PFSK-1 (cell line): Measurements from ENCODE around the gene RNF157.

Experiments used
- FOXP2 ChIP-seq: optimal IDR thresholded peaks from 2 replicates; pipeline ENCODE3; 2011; ENCODE audit warnings: borderline replicate concordance, control low read depth, inconsistent platforms; ENCODE audit not compliant: insufficient read depth; ENCODE audit errors: extremely low read length, extremely low read depth
- POLR2AphosphoS5 ChIP-seq: IDR thresholded peaks from 2 replicates; pipeline ENCODE4 v1.6.1; 2012; ENCODE audit warnings: low read depth, mild to moderate bottlenecking, control low read depth, low read length, moderate library complexity
- SIN3A ChIP-seq: IDR thresholded peaks from 2 replicates; pipeline ENCODE4 v1.6.1; 2012; ENCODE audit warnings: mild to moderate bottlenecking, low read length, moderate library complexity, borderline replicate concordance; ENCODE audit not compliant: insufficient read depth
- TAF1 ChIP-seq: IDR thresholded peaks from 2 replicates; pipeline ENCODE4 v1.6.1; 2012; ENCODE audit warnings: low read length, control low read depth, borderline replicate concordance; ENCODE audit not compliant: insufficient read depth
- TF ChIP-seq, protein P1 (sequence below), 2 experiments: IDR thresholded peaks; 2 replicates each; pipeline versions ENCODE4 v1.6.1 to v1.8.0; 2011 to 2012; ENCODE audit warnings: low read depth in 2 of 2, low read length in 2 of 2, control low read depth in 1 of 2, inconsistent platforms in 1 of 2, mild to moderate bottlenecking in 1 of 2, moderate library complexity in 1 of 2; ENCODE audit not compliant: insufficient read depth in 1 of 2

RNF157 gene

DNA sequence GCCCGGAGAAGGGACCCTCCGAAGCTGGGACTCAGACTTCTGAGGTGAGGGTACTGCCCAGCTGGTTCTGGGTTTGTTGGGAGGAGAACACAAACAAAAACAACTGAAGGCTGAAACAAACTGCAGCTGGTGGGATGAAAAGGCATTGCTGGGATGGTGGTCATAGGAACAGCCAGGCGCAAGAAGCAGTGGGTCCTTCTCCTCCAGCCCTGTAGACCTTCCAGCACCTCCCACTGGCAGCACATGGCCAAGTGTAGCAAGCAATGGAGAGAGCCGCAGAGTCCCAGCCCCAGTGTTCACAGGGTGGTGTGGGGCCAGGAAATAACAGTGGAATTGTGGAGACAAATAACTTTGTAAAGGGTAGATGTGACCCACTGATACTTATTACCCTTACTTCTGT is 50.6 kb downstream of the RNF157 start:
- TF ChIP-seq, protein P1, sequence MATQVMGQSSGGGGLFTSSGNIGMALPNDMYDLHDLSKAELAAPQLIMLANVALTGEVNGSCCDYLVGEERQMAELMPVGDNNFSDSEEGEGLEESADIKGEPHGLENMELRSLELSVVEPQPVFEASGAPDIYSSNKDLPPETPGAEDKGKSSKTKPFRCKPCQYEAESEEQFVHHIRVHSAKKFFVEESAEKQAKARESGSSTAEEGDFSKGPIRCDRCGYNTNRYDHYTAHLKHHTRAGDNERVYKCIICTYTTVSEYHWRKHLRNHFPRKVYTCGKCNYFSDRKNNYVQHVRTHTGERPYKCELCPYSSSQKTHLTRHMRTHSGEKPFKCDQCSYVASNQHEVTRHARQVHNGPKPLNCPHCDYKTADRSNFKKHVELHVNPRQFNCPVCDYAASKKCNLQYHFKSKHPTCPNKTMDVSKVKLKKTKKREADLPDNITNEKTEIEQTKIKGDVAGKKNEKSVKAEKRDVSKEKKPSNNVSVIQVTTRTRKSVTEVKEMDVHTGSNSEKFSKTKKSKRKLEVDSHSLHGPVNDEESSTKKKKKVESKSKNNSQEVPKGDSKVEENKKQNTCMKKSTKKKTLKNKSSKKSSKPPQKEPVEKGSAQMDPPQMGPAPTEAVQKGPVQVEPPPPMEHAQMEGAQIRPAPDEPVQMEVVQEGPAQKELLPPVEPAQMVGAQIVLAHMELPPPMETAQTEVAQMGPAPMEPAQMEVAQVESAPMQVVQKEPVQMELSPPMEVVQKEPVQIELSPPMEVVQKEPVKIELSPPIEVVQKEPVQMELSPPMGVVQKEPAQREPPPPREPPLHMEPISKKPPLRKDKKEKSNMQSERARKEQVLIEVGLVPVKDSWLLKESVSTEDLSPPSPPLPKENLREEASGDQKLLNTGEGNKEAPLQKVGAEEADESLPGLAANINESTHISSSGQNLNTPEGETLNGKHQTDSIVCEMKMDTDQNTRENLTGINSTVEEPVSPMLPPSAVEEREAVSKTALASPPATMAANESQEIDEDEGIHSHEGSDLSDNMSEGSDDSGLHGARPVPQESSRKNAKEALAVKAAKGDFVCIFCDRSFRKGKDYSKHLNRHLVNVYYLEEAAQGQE (IDR thresholded peaks at IDR 0.05; ENCODE audit: insufficient read depth in 1 of 2, low read depth in 2 of 2, low read length in 2 of 2), result no peak
- TF ChIP-seq FOXP2 (no peak), SIN3A (no peak), POLR2AphosphoS5 (no peak), TAF1 (no peak)

DNA sequence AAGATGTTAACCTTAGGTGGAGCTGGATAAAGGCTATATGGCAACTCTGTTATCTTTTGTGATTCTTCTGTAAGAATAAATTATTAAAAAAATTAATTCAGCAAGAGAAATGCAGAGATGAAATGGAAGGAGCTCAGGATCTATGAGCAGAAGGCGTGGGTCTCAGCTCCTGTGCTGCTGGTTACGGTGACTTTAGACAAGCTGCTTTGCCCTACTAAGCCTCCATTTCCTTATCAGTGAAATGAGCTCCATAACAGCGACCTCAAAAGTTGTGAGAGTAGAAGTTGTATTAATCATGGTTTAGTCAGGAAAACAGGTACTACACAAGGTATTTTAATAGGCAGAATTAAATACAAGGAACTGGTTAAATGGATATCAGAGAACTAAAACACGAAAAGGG is 51.0 kb downstream of the RNF157 start:
- TF ChIP-seq, protein P1 (IDR thresholded peaks at IDR 0.05; ENCODE audit: insufficient read depth in 1 of 2, low read depth in 2 of 2, low read length in 2 of 2), result no peak
- no peak for TF ChIP-seq TAF1
- no peak for TF ChIP-seq FOXP2
- TF ChIP-seq POLR2AphosphoS5, result no peak
- no peak for TF ChIP-seq SIN3A

DNA sequence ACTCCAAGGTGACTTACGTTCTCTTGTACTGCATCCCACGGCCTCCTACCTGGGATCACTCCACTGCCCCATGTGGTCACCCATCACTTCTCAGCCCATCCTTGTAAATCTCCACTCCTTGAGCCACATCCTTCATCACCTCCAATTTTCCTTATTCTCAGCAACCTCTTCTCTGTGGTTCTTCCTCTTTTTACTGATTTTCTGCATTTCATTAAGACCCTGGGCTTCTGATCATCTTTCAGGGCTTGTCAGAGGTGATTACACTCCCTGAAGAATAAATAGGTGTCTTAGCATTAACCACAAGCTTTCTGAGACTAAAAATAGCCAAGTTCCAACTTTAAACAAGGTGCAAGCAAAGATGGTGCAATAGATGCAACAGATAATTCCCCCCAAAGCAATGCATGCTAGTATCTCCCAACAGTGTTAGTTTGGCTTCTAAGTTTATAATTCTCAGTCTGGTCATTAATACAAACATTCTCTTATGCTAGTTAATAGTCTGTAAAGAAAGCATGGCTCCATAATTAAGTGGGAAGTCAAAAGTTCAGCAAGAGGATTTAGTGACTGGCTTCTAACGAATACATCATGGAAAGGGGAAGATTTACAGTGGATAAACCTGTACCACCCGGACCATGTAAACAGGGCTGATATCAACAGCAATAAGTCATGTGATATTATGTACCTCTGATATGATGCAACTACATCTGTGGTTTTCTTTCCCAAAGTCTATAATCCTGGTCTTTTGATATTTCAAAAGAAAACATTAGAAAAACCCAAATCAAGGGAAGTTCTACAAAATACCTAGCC is 51.9 kb downstream of the RNF157 start:
- no peak for TF ChIP-seq POLR2AphosphoS5
- TF ChIP-seq SIN3A, result no peak
- TF ChIP-seq TAF1, result no peak
- no peak for TF ChIP-seq FOXP2
- TF ChIP-seq, protein P1 (IDR thresholded peaks at IDR 0.05; ENCODE audit: insufficient read depth in 1 of 2, low read depth in 2 of 2, low read length in 2 of 2), result no peak

DNA sequence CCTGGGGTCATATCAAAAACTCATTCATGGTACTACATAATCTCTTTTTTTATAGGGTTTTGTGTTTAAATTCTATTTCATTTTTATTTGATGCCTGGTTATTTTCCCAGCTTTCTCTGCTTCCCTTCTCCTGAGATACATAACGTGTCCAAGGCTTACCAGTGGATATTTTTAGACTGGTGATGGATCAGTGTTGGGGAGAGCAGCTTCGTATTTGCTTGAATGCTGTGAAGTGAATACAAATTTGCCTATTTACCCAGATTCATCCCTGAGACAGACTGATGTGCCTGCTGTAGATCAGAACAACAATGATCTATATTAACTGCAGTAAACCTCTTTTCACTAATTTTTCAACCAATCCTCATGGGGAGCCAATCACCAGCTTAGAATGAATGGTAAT is 56.0 kb downstream of the RNF157 start:
- TF ChIP-seq, protein P1 (IDR thresholded peaks at IDR 0.05; ENCODE audit: insufficient read depth in 1 of 2, low read depth in 2 of 2, low read length in 2 of 2), result no peak
- no peak for TF ChIP-seq POLR2AphosphoS5
